ENCODE results near the gene DMC1.

DMC1 gene

DNA sequence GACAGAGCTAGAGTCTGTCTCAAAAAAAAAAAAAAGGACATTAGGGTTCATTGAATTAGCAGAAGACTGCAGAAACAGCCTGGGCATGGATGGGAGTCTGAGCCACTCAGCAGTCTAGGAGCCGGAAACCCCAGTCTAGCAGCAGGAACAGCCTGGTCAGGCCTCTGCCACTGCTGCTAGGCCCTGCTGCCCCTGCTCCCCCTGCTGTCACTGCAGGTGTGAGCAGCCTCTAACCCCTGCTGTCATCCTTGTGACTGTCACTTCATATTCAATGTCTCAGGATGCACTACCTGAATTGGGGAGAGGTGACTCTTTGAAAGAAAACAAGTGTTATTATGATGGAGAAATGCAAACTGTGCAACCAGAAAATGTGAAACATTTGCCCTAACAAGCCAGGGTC lies 56.9 kb downstream of the DMC1 start:
- Histone ChIP-seq H2AFZ (ENCODE audit: low read depth, low read length) (no peak overlapping the region), H3K79me2 (ENCODE audit: low read length) (no peaks in the 10 kb centered on the region), H3K27me3 (ENCODE audit: low read depth, low read length) (no peaks in the 10 kb centered on the region), H3K4me2 (ENCODE audit: low read length) (no peak overlapping the region), H3K4me1 (ENCODE audit: low read length) (no peaks in the 10 kb centered on the region), H3K9me3 (ENCODE audit: insufficient read depth, low read length) (no peaks in the 10 kb centered on the region), H3K27ac (ENCODE audit: low read length) (no peak overlapping the region), H3K36me3 (replicated peaks; ENCODE audit: low read depth, low read length) (no peaks in the 10 kb centered on the region), H3K4me3 (ENCODE audit: low read length) (no peak overlapping the region), H4K20me1 (ENCODE audit: insufficient read depth, low read length) (no peaks in the 10 kb centered on the region), H3K9ac (ENCODE audit: low read length) (no peak overlapping the region)
- TF ChIP-seq EZH2phosphoT487 (IDR thresholded peaks at IDR 0.05; ENCODE audit: low read depth): no peak
- TF ChIP-seq, protein P1, sequence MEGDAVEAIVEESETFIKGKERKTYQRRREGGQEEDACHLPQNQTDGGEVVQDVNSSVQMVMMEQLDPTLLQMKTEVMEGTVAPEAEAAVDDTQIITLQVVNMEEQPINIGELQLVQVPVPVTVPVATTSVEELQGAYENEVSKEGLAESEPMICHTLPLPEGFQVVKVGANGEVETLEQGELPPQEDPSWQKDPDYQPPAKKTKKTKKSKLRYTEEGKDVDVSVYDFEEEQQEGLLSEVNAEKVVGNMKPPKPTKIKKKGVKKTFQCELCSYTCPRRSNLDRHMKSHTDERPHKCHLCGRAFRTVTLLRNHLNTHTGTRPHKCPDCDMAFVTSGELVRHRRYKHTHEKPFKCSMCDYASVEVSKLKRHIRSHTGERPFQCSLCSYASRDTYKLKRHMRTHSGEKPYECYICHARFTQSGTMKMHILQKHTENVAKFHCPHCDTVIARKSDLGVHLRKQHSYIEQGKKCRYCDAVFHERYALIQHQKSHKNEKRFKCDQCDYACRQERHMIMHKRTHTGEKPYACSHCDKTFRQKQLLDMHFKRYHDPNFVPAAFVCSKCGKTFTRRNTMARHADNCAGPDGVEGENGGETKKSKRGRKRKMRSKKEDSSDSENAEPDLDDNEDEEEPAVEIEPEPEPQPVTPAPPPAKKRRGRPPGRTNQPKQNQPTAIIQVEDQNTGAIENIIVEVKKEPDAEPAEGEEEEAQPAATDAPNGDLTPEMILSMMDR (IDR thresholded peaks at IDR 0.05; ENCODE audit: low read depth, low read length): peak; percentile 50

DNA sequence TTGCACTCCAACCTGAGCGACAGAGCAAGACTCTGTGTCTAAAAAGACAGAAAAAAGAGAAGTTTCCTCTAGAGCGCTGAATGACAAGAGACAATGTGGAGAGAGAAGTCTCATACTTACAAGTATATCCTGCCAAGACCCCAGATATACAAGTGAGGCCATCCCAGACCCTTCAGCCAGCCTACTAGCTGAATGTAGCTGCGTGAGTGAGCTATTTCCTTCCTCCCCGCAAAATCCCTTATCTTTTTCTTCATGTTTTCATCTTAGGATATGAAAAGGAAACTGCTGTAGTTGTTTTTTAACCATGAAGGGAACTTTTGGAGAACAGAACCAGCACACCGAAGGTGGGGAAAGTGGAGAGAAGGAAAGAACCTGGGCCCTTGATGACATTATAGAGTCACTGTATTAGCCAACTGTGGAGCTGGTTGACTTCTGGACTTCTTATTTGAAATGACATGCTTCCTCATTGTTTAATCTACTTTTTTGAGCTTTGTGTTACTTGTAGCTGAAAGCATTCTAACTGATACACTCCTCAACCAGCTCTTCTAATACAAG lies 59.5 kb downstream of the DMC1 start:
- no peak overlapping the region for H2AFZ ChIP-seq (ENCODE audit: low read depth, low read length)
- H3K36me3 ChIP-seq (replicated peaks; ENCODE audit: low read depth, low read length): no peaks in the 10 kb centered on the region

DNA sequence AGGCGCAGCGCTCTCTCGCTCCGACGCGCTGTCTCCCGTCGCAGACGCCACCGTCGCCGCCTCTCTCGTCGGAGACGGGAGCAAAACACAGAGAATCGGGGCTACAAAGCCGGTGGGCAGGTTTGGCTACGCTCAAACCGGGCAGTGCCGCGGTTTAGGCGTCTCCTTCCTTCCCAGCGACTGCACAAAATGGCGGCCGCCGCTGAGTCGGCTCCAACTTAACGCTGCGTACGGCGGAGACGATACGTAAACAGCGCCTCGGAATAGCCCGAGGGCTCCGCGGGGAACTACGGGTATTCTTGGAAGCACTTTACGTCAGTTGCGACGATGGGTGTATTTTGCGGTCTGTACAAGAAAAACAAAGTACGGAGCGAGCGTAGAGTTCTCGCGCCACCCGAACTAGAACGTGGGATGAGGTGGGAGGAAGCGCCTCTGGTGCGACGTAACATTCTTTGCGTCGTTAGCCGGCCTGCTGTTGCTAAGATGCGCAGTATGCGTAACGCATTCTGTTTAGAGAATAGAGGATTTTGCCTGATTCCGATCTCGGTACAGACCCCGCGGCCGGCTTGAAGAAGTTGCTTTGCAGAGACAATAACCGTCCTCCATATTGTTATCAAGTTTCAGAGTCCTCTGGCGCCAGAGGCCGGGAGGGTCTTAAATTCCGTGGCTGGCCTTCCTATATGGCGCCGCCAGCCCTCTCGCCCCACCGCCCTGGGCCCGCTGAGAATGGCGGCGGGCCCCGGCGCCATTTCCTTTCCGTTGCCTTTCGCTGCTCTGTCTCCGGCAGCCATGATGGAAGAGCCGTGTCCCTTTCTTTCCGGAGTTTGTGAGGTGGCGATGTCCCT lies 63.6 kb downstream of the DMC1 start, which contains the start of gene DDX17:
Gene DDX17 (minus strand): TSS at position 194 of the 845 bp plus-strand sequence.
- Histone ChIP-seq H3K4me1 (ENCODE audit: low read length) (peaks cover 26% of the 10 kb centered on the region), H4K20me1 (ENCODE audit: insufficient read depth, low read length) (peaks cover 33% of the 10 kb centered on the region), H3K9ac (ENCODE audit: low read length) (peak within 1 kb of the TSS; percentile 100), H3K36me3 (replicated peaks; ENCODE audit: low read depth, low read length) (peaks cover 38% of the 10 kb centered on the region), H2AFZ (ENCODE audit: low read depth, low read length) (peak within 1 kb of the TSS; percentile 90), H3K27ac (ENCODE audit: low read length) (peak within 1 kb of the TSS; percentile 87), H3K27me3 (ENCODE audit: low read depth, low read length) (no peaks in the 10 kb centered on the region), H3K9me3 (ENCODE audit: insufficient read depth, low read length) (no peaks in the 10 kb centered on the region), H3K4me3 (ENCODE audit: low read length) (peak within 1 kb of the TSS; percentile 97), H3K79me2 (ENCODE audit: low read length) (peaks cover 52% of the 10 kb centered on the region), H3K4me2 (ENCODE audit: low read length) (peak within 1 kb of the TSS; percentile 86)
- TF ChIP-seq, protein P1 (IDR thresholded peaks at IDR 0.05; ENCODE audit: low read depth, low read length): no peak
- TF ChIP-seq EZH2phosphoT487 (IDR thresholded peaks at IDR 0.05; ENCODE audit: low read depth): no peak

More for the DNA sequence above, 59.5 kb downstream of the DMC1 start:
- no peak overlapping the region for H3K9ac ChIP-seq (ENCODE audit: low read length)
- TF ChIP-seq, protein P1 (IDR thresholded peaks at IDR 0.05; ENCODE audit: low read depth, low read length): no peak
- TF ChIP-seq EZH2phosphoT487 (IDR thresholded peaks at IDR 0.05; ENCODE audit: low read depth): no peak
- peaks cover 7% of the 10 kb centered on the region for H3K4me1 ChIP-seq (ENCODE audit: low read length)
- no peaks in the 10 kb centered on the region for H3K27me3 ChIP-seq (ENCODE audit: low read depth, low read length)
- H3K27ac ChIP-seq (ENCODE audit: low read length): no peak overlapping the region
- no peaks in the 10 kb centered on the region for H4K20me1 ChIP-seq (ENCODE audit: insufficient read depth, low read length)
- no peak overlapping the region for H3K4me3 ChIP-seq (ENCODE audit: low read length)
- peaks cover 11% of the 10 kb centered on the region for H3K79me2 ChIP-seq (ENCODE audit: low read length)
- H3K9me3 ChIP-seq (ENCODE audit: insufficient read depth, low read length): no peaks in the 10 kb centered on the region
- H3K4me2 ChIP-seq (ENCODE audit: low read length): no peak overlapping the region

DNA sequence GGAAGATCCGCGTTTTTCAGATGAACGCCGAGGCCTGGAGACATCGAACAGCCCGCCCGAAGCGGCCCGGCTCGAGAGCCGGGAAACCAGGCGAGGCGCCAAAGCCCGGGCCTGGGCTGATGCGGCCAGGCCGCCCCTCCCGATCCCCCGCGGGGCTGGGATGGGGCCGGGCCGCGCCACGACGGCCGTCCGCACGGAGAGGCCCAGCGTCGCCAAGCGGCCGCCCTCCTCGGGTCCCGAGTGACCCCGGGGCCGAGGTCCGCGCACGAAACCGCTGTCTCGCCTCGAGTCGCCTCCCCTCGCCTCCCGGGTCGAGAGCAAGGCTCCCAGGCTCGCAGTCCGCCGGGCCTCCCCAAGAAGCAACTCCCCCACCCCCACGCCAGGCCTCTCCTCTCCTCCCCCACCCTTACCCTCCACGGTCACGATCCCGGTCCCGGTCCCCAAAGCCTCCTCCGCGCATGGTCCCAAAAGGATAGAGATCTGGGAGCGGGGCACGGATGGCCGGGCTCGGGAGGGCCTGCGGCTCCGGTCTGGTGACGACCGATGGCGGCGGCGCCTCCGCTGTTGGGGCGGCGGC lies 64.4 kb downstream of the DMC1 start:
- peak overlapping the region; percentile 86 for H3K27ac ChIP-seq (ENCODE audit: low read length)
- TF ChIP-seq, protein P1 (IDR thresholded peaks at IDR 0.05; ENCODE audit: low read depth, low read length): no peak
- TF ChIP-seq EZH2phosphoT487 (IDR thresholded peaks at IDR 0.05; ENCODE audit: low read depth): no peak
- H3K36me3 ChIP-seq (replicated peaks; ENCODE audit: low read depth, low read length): peaks cover 44% of the 10 kb centered on the region
- H3K79me2 ChIP-seq (ENCODE audit: low read length): peaks cover 58% of the 10 kb centered on the region
- H3K4me2 ChIP-seq (ENCODE audit: low read length): peak overlapping the region; percentile 86
- H3K9me3 ChIP-seq (ENCODE audit: insufficient read depth, low read length): no peaks in the 10 kb centered on the region
- no peaks in the 10 kb centered on the region for H3K27me3 ChIP-seq (ENCODE audit: low read depth, low read length)
- peak overlapping the region; percentile 100 for H3K9ac ChIP-seq (ENCODE audit: low read length)
- H4K20me1 ChIP-seq (ENCODE audit: insufficient read depth, low read length): peaks cover 39% of the 10 kb centered on the region
- H3K4me3 ChIP-seq (ENCODE audit: low read length): peak overlapping the region; percentile 97
- peaks cover 26% of the 10 kb centered on the region for H3K4me1 ChIP-seq (ENCODE audit: low read length)
- H2AFZ ChIP-seq (ENCODE audit: low read depth, low read length): no peak overlapping the region
